GM12878 (cell line): ENCODE measurements around the gene SMARCAD1.

Experiments
- CTCF ChIP-seq, 3 experiments: IDR thresholded peaks in 2 of 3; conservative IDR thresholded peaks in 1 of 3; 2 replicates each; pipeline ENCODE4 v1.5.1; 2011; ENCODE audit warnings: low read depth in 3 of 3, low read length in 3 of 3, mild to moderate bottlenecking in 3 of 3, control low read depth in 2 of 3, moderate library complexity in 2 of 3, inconsistent platforms in 1 of 3, mixed read lengths in 1 of 3; ENCODE audit not compliant: control insufficient read depth in 2 of 3, insufficient read depth in 1 of 3; ENCODE audit errors: extremely low read depth in 1 of 3
- ETV6 ChIP-seq, 2 experiments: fragments of 450-650 bp in 1 of 2; IDR thresholded peaks in 1 of 2; conservative IDR thresholded peaks in 1 of 2; 2 replicates each; pipeline ENCODE4 v1.6.1; 2014; ENCODE audit warnings: antibody characterized with exemption in 1 of 2, borderline replicate concordance in 1 of 2, low read depth in 1 of 2, mild to moderate bottlenecking in 1 of 2, moderate library complexity in 1 of 2
- FOS ChIP-seq: IDR thresholded peaks from 3 replicates; pipeline ENCODE4 v1.6.1; 2011; ENCODE audit warnings: borderline replicate concordance; ENCODE audit not compliant: insufficient read length; ENCODE audit errors: extremely low read depth
- HCFC1 ChIP-seq: fragments of 150-350 bp; IDR thresholded peaks from 2 replicates; pipeline ENCODE4 v1.6.1; 2014; ENCODE audit warnings: low read length
- MEF2A ChIP-seq: IDR thresholded peaks from 2 replicates; pipeline ENCODE4 v1.6.1; 2011; ENCODE audit warnings: low read depth, mild to moderate bottlenecking, low read length, moderate library complexity; ENCODE audit not compliant: insufficient read depth
- NFXL1 ChIP-seq: fragments of 450-650 bp; IDR thresholded peaks from 2 replicates; pipeline ENCODE4 v1.6.1; 2017; ENCODE audit warnings: antibody characterized with exemption, mild to moderate bottlenecking, borderline replicate concordance
- PAX8 ChIP-seq: fragments of 450-650 bp; IDR thresholded peaks from 2 replicates; pipeline ENCODE4 v1.6.1; 2017; ENCODE audit warnings: mild to moderate bottlenecking, moderate library complexity
- SP1 ChIP-seq: IDR thresholded peaks from one replicate; pipeline ENCODE4 v1.6.1; 2011; ENCODE audit warnings: low read depth, low read length
- SRF ChIP-seq, 2 experiments: IDR thresholded peaks; 2 replicates each; pipeline ENCODE4 v1.6.1; 2011; ENCODE audit warnings: low read depth in 2 of 2, low read length in 2 of 2, mild to moderate bottlenecking in 1 of 2, moderate library complexity in 1 of 2
- SUZ12 ChIP-seq: fragments of 200-600 bp; sonication (generic); IDR thresholded peaks from one replicate; pipeline ENCODE4 v1.6.1; 2018; ENCODE audit warnings: antibody characterized with exemption, mild to moderate bottlenecking; ENCODE audit not compliant: unreplicated experiment
- ZZZ3 ChIP-seq: IDR thresholded peaks from 2 replicates; pipeline ENCODE4 v1.6.1; 2011; ENCODE audit warnings: low read depth; ENCODE audit not compliant: control insufficient read depth, insufficient read length
- TF ChIP-seq, protein P1 (sequence below): IDR thresholded peaks from 2 replicates; pipeline ENCODE4 v1.6.1; 2011; ENCODE audit warnings: low read depth, mild to moderate bottlenecking, low read length, moderate library complexity, borderline replicate concordance; ENCODE audit errors: extremely low read depth

DNA sequence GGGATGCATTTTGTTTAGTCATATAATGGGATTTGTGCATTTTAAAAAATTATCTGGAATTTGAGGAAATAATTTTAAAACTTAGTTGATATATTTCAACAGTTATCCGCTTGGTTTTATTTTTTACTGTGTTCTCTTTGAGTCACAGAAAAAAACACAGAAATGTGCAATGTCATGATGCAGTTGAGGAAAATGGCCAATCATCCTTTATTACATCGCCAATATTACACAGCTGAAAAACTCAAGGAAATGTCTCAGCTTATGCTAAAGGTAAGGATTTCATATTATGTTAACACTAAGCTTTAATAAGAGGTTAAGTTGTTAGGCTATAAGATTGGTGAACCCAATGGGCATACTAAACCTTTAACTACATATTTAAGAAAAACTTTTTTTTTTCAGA, 71.1 kb downstream of the SMARCAD1 start:
- no peak for TF ChIP-seq SRF (IDR thresholded peaks at IDR 0.05; ENCODE audit: low read depth in 2 of 2, low read length in 2 of 2)
- TF ChIP-seq, protein P1, sequence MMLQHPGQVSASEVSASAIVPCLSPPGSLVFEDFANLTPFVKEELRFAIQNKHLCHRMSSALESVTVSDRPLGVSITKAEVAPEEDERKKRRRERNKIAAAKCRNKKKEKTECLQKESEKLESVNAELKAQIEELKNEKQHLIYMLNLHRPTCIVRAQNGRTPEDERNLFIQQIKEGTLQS: no peak
- TF ChIP-seq MEF2A: no peak
- TF ChIP-seq SUZ12: no peak
- TF ChIP-seq PAX8: no peak
- no peak for TF ChIP-seq ETV6 (conservative IDR thresholded peaks at IDR 0.05 in 1 of 2, IDR thresholded peaks at IDR 0.05 in 1 of 2; ENCODE audit: borderline replicate concordance in 1 of 2, low read depth in 1 of 2)
- TF ChIP-seq ZZZ3: no peak
- TF ChIP-seq FOS: no peak
- no peak for TF ChIP-seq SP1
- TF ChIP-seq NFXL1: no peak
- no peak for TF ChIP-seq HCFC1
- TF ChIP-seq CTCF (IDR thresholded peaks at IDR 0.05 in 2 of 3, conservative IDR thresholded peaks at IDR 0.05 in 1 of 3; ENCODE audit: control insufficient read depth in 2 of 3, extremely low read depth in 1 of 3, insufficient read depth in 1 of 3, low read depth in 3 of 3, low read length in 3 of 3): no peak
